Stomach (tissue), 9 donors: ENCODE data around the gene SHANK1. TPM values are rescaled to one million over a fixed set of nuclear protein-coding genes. Genes with fewer than 3 reads are reported as not detected.

Experiments
- DNase-seq, 2 donors: peaks; one replicate each; pipeline versions ENCODE4 v3.0.0 to v3.0.0-alpha.2; 2013 to 2019
- H3K27ac ChIP-seq, 5 donors: fragments of 200-600 bp in 4 of 5; sonication (generic) in 4 of 5; one replicate each; pipeline ENCODE4 v1.5.1; 2013 to 2019; ENCODE audit warnings: mild to moderate bottlenecking in 1 of 5, moderate library complexity in 1 of 5
- H3K27me3 ChIP-seq, 3 donors: fragments of 200-600 bp; sonication (generic); one replicate each; pipeline ENCODE4 v1.5.1; 2017 to 2019; ENCODE audit warnings: mixed run types in 1 of 3
- H3K36me3 ChIP-seq, 4 donors: fragments of 200-600 bp; sonication (generic); 1 replicate in 3 of 4; 2 replicates in 1 of 4; pipeline ENCODE4 v1.5.1; 2016 to 2019
- H3K4me1 ChIP-seq, 4 donors: fragments of 200-600 bp; sonication (generic); one replicate each; pipeline ENCODE4 v1.5.1; 2016 to 2019
- H3K4me3 ChIP-seq, 4 donors: fragments of 200-600 bp; sonication (generic) in 3 of 4; one replicate each; pipeline ENCODE4 v1.5.1; 2016 to 2019; ENCODE audit warnings: mild to moderate bottlenecking in 1 of 4
- H3K9me3 ChIP-seq, 4 donors: fragments of 200-600 bp; sonication (generic); one replicate each; pipeline ENCODE4 v1.5.1; 2016 to 2019
- EP300 ChIP-seq: sonication (generic); formaldehyde crosslinking; IDR thresholded peaks from one replicate; pipeline ENCODE4 v1.6.1; 2017; ENCODE audit warnings: antibody characterized with exemption
- POLR2A ChIP-seq, 4 donors: fragments of 450-650 bp; IDR thresholded peaks; one replicate each; pipeline ENCODE4 v1.6.1; 2016; ENCODE audit warnings: antibody characterized with exemption in 4 of 4, control low read depth in 2 of 4, mild to moderate bottlenecking in 1 of 4, moderate library complexity in 1 of 4
- POLR2AphosphoS5 ChIP-seq, 3 donors: sonication (generic); formaldehyde crosslinking; IDR thresholded peaks; one replicate each; pipeline ENCODE4 v1.6.1; 2016; ENCODE audit warnings: antibody characterized with exemption in 3 of 3
- WGBS, 5 donors: extraction: QIAGEN DNeasy Blood & Tissue Kit in 3 of 5; methylation state at CpG; one replicate each; pipeline versions ENCODE4 v1.1.5 to v1.1.7; 2013 to 2018; 5-methylcytosine and 5-hydroxymethylcytosine counted together
- intact Hi-C: fragments of 100-400 bp; cut with DNase I; formaldehyde crosslinking; loops from one replicate; pipeline ENCODE4 v1.15.1; 2023; ENCODE audit warnings: low total_unique reads
- polyA plus RNA-seq, 3 donors: library from polyadenylated mRNA; stranded (reverse); fragments of 200-250 nt; gene quantifications; one replicate each; pipeline ENCODE4 v1.2.3, GENCODE V29; 2013
- total RNA-seq, 5 donors: library from RNA; depleted of rRNA; stranded (reverse); fragments of >200 nt; gene quantifications; one replicate each; pipeline versions ENCODE4 v1.1.0 to v1.2.3, GENCODE V29; 2014 to 2016
- TF ChIP-seq, protein P1 (sequence below), 7 experiments: fragments of 450-650 bp in 4 of 7; fragments of 200-600 bp in 3 of 7; sonication (generic) in 3 of 7; IDR thresholded peaks; one replicate each; pipeline ENCODE4 v1.5.1; 2016 to 2019; ENCODE audit warnings: antibody characterized with exemption in 7 of 7, control low read depth in 2 of 7, mild to moderate bottlenecking in 1 of 7
- donor health status: healthy with polysubstance abuse.
- donor health status: Bipolar disorder and iron deficiency.
- donor health status: healthy.

SHANK1 gene
- total and polyA plus RNA-seq, 8 donors, result 0.15 to 1.5 (median 0.67) TPM; not detected in 4

- H3K4me3 ChIP-seq, result no peak overlapping the region
- peaks cover 0 to 84% (median 19%) of the 10 kb centered on the region in 3 donors for H3K27me3 ChIP-seq
- intact Hi-C loops, result no loop called here
- TF ChIP-seq POLR2A (IDR thresholded peaks at IDR 0.05) (no peak), EP300 (no peak), POLR2AphosphoS5 (IDR thresholded peaks at IDR 0.05) (no peak)
- TF ChIP-seq, protein P1, sequence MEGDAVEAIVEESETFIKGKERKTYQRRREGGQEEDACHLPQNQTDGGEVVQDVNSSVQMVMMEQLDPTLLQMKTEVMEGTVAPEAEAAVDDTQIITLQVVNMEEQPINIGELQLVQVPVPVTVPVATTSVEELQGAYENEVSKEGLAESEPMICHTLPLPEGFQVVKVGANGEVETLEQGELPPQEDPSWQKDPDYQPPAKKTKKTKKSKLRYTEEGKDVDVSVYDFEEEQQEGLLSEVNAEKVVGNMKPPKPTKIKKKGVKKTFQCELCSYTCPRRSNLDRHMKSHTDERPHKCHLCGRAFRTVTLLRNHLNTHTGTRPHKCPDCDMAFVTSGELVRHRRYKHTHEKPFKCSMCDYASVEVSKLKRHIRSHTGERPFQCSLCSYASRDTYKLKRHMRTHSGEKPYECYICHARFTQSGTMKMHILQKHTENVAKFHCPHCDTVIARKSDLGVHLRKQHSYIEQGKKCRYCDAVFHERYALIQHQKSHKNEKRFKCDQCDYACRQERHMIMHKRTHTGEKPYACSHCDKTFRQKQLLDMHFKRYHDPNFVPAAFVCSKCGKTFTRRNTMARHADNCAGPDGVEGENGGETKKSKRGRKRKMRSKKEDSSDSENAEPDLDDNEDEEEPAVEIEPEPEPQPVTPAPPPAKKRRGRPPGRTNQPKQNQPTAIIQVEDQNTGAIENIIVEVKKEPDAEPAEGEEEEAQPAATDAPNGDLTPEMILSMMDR (IDR thresholded peaks at IDR 0.05), result no peak
- no peaks in the 10 kb centered on the region for H3K36me3 ChIP-seq
- 74 to 87% (median 79%) methylated on average over 11 of the region's 11 CpGs for WGBS, 5 donors
- no peaks in the 10 kb centered on the region for H3K9me3 ChIP-seq
- DNase-seq, result no peak
- H3K4me1 ChIP-seq, result no peaks in the 10 kb centered on the region
- no peak overlapping the region for H3K27ac ChIP-seq
Measured at GRCh38 chr19:50711196-50711595, 8.4 kb downstream of the SHANK1 start.

GRCh38 chr19:50710612-50711011 lies 9.0 kb downstream of the SHANK1 start:
- no peaks in the 10 kb centered on the region for H3K4me1 ChIP-seq
- no peaks in the 10 kb centered on the region for H3K9me3 ChIP-seq
- no peak overlapping the region for H3K4me3 ChIP-seq
- H3K36me3 ChIP-seq, result no peaks in the 10 kb centered on the region
- intact Hi-C loops, result no loop called here
- no peak overlapping the region for H3K27ac ChIP-seq
- DNase-seq, result no peak
- peaks cover 0 to 84% (median 18%) of the 10 kb centered on the region in 3 donors for H3K27me3 ChIP-seq
- WGBS, 5 donors, result 70 to 87% (median 78%) methylated on average over 5 of the region's 5 CpGs
- TF ChIP-seq POLR2AphosphoS5 (IDR thresholded peaks at IDR 0.05), result no peak

- Histone ChIP-seq H3K36me3 (no peaks in the 10 kb centered on the region), H3K27ac (no peak overlapping the region), H3K9me3 (no peaks in the 10 kb centered on the region), H3K4me3 (no peak overlapping the region), H3K27me3 (peaks cover 0 to 84% (median 18%) of the 10 kb centered on the region in 3 donors), H3K4me1 (no peaks in the 10 kb centered on the region)
- intact Hi-C loops, result no loop called here
- DNase-seq, result no peak
- TF ChIP-seq POLR2A (IDR thresholded peaks at IDR 0.05), result no peak
- TF ChIP-seq POLR2AphosphoS5 (IDR thresholded peaks at IDR 0.05), result no peak
- TF ChIP-seq, protein P1 (IDR thresholded peaks at IDR 0.05), result no peak
- TF ChIP-seq EP300, result no peak
- WGBS, 5 donors, result 36 to 61% (median 48%) methylated on average over 7 to 10 of the region's 10 CpGs
Measured at GRCh38 chr19:50710094-50710493, 9.5 kb downstream of the SHANK1 start.

DNA sequence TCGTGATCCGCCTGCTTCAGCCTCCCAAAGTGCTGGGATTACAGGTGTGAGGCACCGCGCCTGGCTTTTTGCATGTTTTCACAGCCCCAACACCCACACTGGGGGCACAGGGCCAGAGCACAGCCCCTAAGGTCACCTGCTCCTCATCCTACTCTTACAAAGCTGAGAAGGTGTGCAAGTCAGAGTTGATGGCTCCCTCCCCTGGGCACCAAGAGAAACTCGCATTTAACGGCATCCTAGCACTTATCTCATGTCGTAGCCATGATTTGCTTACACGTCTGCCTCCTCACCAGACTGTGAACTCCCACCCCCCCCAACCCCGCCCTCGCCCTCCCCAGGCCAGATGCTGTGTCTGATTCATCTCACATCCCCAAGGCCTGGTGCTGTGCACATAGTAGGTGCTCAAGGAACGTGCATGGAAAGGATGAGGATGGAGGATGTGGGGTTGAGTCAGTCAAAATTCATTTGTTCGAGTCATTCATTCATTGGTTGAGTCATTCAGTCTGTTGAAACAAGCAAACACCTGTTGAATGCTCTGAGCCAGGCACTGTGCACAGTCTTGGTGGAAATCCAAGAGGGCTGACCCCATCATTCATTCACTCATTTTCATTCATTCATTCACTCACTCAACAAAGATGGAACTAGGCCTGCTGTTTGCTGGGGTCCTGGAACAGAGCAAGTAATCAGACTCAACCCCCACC lies 11.3 kb downstream of the SHANK1 start:
- Histone ChIP-seq H3K36me3 (no peaks in the 10 kb centered on the region), H3K4me3 (no peak overlapping the region), H3K4me1 (no peaks in the 10 kb centered on the region), H3K27ac (no peak overlapping the region), H3K9me3 (no peaks in the 10 kb centered on the region), H3K27me3 (peaks cover 7 to 84% (median 24%) of the 10 kb centered on the region in 3 donors)
- no peak for DNase-seq
- 56 to 66% (median 59%) methylated on average over 12 of the region's 12 CpGs for WGBS, 5 donors
- intact Hi-C loops, result no loop called here
- TF ChIP-seq, protein P1 (IDR thresholded peaks at IDR 0.05), result no peak
- TF ChIP-seq EP300 (no peak), POLR2A (IDR thresholded peaks at IDR 0.05) (no peak), POLR2AphosphoS5 (IDR thresholded peaks at IDR 0.05) (no peak)

- no peak for DNase-seq
- H3K4me1 ChIP-seq, result no peaks in the 10 kb centered on the region
- H3K4me3 ChIP-seq, result no peak overlapping the region
- intact Hi-C loops, result no loop called here
- no peaks in the 10 kb centered on the region for H3K9me3 ChIP-seq
- 61 to 82% (median 66%) methylated on average over 5 of the region's 5 CpGs for WGBS, 5 donors
- no peak overlapping the region for H3K27ac ChIP-seq
- H3K36me3 ChIP-seq, result no peaks in the 10 kb centered on the region
- TF ChIP-seq, protein P1 (IDR thresholded peaks at IDR 0.05), result no peak
- H3K27me3 ChIP-seq, result peaks cover 14 to 84% (median 29%) of the 10 kb centered on the region in 3 donors
Measured at GRCh38 chr19:50706387-50706786, 13.2 kb downstream of the SHANK1 start.
